MCF 10A (cell line): Measurements from ENCODE around the gene SRGN. TPM values are rescaled to one million over a fixed set of nuclear protein-coding genes. Genes with fewer than 3 reads are reported as not detected.

Source experiments
- BruUV-seq: library from RNA; stranded (reverse); fragments of 400-500 nt; replicated peaks from 2 replicates; lab custom pipeline; 2021; lab: Mats Ljungman, UMichigan
- CTCF ChIA-PET: fragments of 300-600 bp; sonication (Branson Sonifier 250); formaldehyde crosslinking; extraction: SDS; loops from one replicate; lab custom pipeline; 2021; ENCODE audit warnings: antibody characterized with exemption, inconsistent platforms; lab: Yijun Ruan, JAX
- POLR2A ChIA-PET: fragments of 300-600, 350-650 bp; sonication (Branson Sonifier 250); formaldehyde crosslinking; extraction: SDS; loops from one replicate; lab custom pipeline; 2020; ENCODE audit warnings: antibody characterized with exemption, inconsistent platforms; lab: Yijun Ruan, JAX
- DNase-seq: peaks from one replicate; pipeline ENCODE4 v3.0.0-alpha.2; 2018; ENCODE audit not compliant: unreplicated experiment
- H3K27ac Mint-ChIP-seq: one replicate; pipeline ENCODE4 v1.8.0; 2022; ENCODE audit warnings: mild to moderate bottlenecking, low read depth, mixed read lengths; ENCODE audit not compliant: unreplicated experiment
- H3K27me3 Mint-ChIP-seq: one replicate; pipeline ENCODE4 v1.8.0; 2022; ENCODE audit warnings: mixed read lengths; ENCODE audit not compliant: insufficient read depth, unreplicated experiment
- H3K36me3 Mint-ChIP-seq: one replicate; pipeline ENCODE4 v1.8.0; 2022; ENCODE audit warnings: mild to moderate bottlenecking, moderate library complexity, mixed read lengths; ENCODE audit not compliant: insufficient read depth, unreplicated experiment
- H3K4me1 Mint-ChIP-seq: one replicate; pipeline ENCODE4 v1.8.0; 2022; ENCODE audit warnings: mixed read lengths; ENCODE audit not compliant: insufficient read depth, unreplicated experiment
- H3K4me3 Mint-ChIP-seq: one replicate; pipeline ENCODE4 v1.8.0; 2022; ENCODE audit warnings: mild to moderate bottlenecking, moderate library complexity, mixed read lengths; ENCODE audit not compliant: unreplicated experiment
- H3K9me3 Mint-ChIP-seq: one replicate; pipeline ENCODE4 v1.8.0; 2022; ENCODE audit warnings: mixed read lengths; ENCODE audit not compliant: unreplicated experiment
- intact Hi-C: fragments of 100-400 bp; cut with micrococcal nuclease; formaldehyde crosslinking; loops from 2 replicates; pipeline ENCODE4 v1.14.1; 2022
- total RNA-seq: library from RNA; stranded (reverse); gene quantifications from 2 replicates; pipeline ENCODE4 v1.2.3, GENCODE V29; 2022
- TF ChIP-seq, protein P1 (sequence below): fragments of 200-600 bp; IDR thresholded peaks from one replicate; pipeline ENCODE4 v1.8.0; 2022; ENCODE audit warnings: antibody characterized with exemption, mild to moderate bottlenecking; ENCODE audit not compliant: unreplicated experiment

SRGN gene
- total RNA-seq, 1 experiment from 2014 or later: 2.7 TPM

DNA sequence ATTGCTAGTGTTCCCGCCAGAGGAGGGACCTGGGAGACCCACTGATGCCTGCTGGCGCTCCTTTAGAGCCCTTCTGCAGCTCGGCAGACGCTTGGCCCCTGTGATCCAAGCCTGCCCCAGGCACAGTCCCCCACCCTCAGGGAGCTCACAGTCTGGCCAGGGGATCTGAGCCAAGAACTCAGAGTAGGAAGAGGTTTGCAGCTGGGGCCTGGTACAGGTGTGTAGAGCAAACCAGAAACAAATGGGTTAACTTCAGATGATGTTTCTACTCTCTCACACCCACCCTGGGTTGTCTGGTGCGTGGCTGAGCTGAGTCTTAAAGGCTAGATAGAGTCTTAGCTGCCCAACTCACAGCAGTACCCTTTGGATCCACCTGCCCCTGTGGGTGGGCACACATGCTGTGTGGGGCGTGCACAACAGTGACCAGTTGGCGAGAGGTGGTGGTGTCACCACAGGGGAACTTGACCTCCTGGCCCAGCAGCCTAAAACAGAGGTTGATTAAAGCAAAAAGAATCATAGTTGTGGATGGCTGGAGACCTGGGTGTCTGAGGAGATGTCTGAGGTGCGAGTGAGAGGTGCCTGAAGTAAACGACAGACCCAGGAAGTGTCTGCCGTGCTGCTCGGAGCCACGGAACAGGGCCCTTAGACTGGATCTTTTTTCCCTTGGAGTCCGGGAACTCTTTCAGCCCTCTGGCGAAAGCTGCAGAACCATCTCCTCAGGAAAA, 31.2 kb upstream of the SRGN start:
- H3K4me3 Mint-ChIP-seq: no peak overlapping the region

DNA sequence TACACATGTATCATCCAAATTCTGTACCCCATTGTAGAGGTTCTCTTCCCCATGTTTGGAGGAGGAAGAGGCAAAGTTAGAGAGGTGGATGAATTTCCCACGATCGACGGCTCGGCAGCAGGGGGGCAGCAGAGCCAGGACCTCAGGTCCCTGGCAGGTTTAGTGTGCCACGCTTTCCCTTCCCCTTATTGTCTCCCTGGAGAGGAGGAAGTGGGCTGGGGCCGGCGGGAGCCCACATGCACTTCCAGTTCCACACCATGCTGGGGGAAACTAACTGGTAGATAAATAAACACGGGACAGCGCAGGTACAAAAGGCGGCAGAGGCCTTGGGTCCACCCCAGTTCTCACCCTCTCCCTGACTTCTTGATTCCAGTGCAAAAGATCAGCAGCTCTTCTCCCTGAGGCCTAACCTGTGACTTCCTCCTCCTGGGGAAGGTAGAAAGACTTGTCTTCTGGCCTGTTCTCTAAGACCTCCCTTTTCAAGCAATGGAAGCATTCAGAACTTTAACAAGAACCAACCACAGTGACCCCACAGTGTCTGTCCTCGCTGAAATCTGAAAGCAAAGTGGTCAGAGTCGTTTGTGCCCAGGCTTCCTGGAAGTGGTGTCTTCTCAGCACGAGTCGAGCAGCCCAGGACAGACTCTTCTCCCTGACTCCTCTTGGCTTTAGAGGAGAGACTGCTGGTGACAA, 30.5 kb upstream of the SRGN start:
- no TSS peak for BruUV-seq
- H3K9me3 Mint-ChIP-seq: no peaks in the 10 kb centered on the region
- intact Hi-C loops: no loop called here
- no peak overlapping the region for H3K27ac Mint-ChIP-seq
- no peak for DNase-seq
- H3K36me3 Mint-ChIP-seq: no peaks in the 10 kb centered on the region
- TF ChIP-seq, protein P1, sequence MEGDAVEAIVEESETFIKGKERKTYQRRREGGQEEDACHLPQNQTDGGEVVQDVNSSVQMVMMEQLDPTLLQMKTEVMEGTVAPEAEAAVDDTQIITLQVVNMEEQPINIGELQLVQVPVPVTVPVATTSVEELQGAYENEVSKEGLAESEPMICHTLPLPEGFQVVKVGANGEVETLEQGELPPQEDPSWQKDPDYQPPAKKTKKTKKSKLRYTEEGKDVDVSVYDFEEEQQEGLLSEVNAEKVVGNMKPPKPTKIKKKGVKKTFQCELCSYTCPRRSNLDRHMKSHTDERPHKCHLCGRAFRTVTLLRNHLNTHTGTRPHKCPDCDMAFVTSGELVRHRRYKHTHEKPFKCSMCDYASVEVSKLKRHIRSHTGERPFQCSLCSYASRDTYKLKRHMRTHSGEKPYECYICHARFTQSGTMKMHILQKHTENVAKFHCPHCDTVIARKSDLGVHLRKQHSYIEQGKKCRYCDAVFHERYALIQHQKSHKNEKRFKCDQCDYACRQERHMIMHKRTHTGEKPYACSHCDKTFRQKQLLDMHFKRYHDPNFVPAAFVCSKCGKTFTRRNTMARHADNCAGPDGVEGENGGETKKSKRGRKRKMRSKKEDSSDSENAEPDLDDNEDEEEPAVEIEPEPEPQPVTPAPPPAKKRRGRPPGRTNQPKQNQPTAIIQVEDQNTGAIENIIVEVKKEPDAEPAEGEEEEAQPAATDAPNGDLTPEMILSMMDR: no peak
- H3K27me3 Mint-ChIP-seq: no peaks in the 10 kb centered on the region
- POLR2A ChIA-PET: interaction anchor here (0.6 kb wide), 1 partner anchor 14 kb away, joined by 4 read pairs; no protein-coding TSS in a partner anchor
- CTCF ChIA-PET: interaction anchor here (0.5 to 0.6 kb wide), 3 partner anchors 37 to 995 kb away, joined by 3 to 4 read pairs (median 3); partner anchors contain the start of gene MACROH2A2
- no peak overlapping the region for H3K4me3 Mint-ChIP-seq
- H3K4me1 Mint-ChIP-seq: peaks cover 12% of the 10 kb centered on the region

More for the DNA sequence above, 31.2 kb upstream of the SRGN start:
- CTCF ChIA-PET: interaction anchor here (0.6 kb wide), 1 partner anchor 56 kb away, joined by 4 read pairs; no protein-coding TSS in a partner anchor
- BruUV-seq: no TSS peak
- H3K27me3 Mint-ChIP-seq: no peaks in the 10 kb centered on the region
- H3K4me1 Mint-ChIP-seq: peaks cover 12% of the 10 kb centered on the region
- DNase-seq: no peak
- no peaks in the 10 kb centered on the region for H3K9me3 Mint-ChIP-seq
- POLR2A ChIA-PET: no interaction called here
- no peak overlapping the region for H3K27ac Mint-ChIP-seq
- intact Hi-C loops: no loop called here
- no peaks in the 10 kb centered on the region for H3K36me3 Mint-ChIP-seq
- TF ChIP-seq, protein P1: no peak

DNA sequence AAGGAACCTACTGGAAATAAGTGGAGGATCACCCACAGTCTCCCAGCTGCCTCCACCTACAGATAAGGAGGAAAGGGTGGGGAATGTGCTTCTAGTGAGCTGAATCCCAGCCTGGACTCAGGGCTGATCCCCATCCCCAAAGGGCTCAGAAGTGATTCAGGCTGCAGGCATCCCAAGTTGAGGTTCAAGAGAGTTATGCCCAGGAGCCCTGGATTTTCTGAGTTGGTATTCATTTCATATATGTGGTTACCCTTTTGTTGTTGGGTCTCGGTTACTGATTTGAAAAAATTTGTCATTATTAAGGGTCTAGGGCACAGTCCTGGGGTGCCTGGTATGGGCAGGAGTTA, 30.0 kb upstream of the SRGN start:
- intact Hi-C loops: no loop called here
- H3K4me1 Mint-ChIP-seq: peaks cover 12% of the 10 kb centered on the region
- H3K9me3 Mint-ChIP-seq: no peaks in the 10 kb centered on the region
- H3K27ac Mint-ChIP-seq: no peak overlapping the region
- TF ChIP-seq, protein P1: no peak
- POLR2A ChIA-PET: interaction anchor here (0.6 kb wide), 1 partner anchor 14 kb away, joined by 4 read pairs; no protein-coding TSS in a partner anchor
- CTCF ChIA-PET: interaction anchor here (0.5 to 1.2 kb wide), 3 partner anchors 36 to 995 kb away, joined by 3 to 4 read pairs (median 3); partner anchors contain the start of gene MACROH2A2
- H3K4me3 Mint-ChIP-seq: no peak overlapping the region
- H3K36me3 Mint-ChIP-seq: no peaks in the 10 kb centered on the region
- no peak for DNase-seq
- no TSS peak for BruUV-seq
- H3K27me3 Mint-ChIP-seq: no peaks in the 10 kb centered on the region
